IPS-15b (cell line): ENCODE data around the gene ADAMTS16.
"Not testable (repeated sequence)": the region's sequence is repeated elsewhere in the genome, so short reads cannot be mapped to it uniquely, and the experiment has no call there.

ENCODE experiments used
- H3K27me3 ChIP-seq: one replicate; pipeline ENCODE4 v1.6.1; 2013; ENCODE audit warnings: low read length; ENCODE audit not compliant: control insufficient read depth, insufficient read depth
- H3K36me3 ChIP-seq: one replicate; pipeline ENCODE4 v1.6.1; 2013; ENCODE audit warnings: low read length; ENCODE audit not compliant: control insufficient read depth, insufficient read depth
- H3K4me1 ChIP-seq: one replicate; pipeline ENCODE4 v1.6.1; 2013; ENCODE audit warnings: mild to moderate bottlenecking, low read length; ENCODE audit not compliant: control insufficient read depth, insufficient read depth
- H3K4me3 ChIP-seq: one replicate; pipeline ENCODE4 v1.5.1; 2013; ENCODE audit warnings: low read depth, low read length
- H3K9ac ChIP-seq: one replicate; pipeline ENCODE4 v1.6.1; 2013; ENCODE audit warnings: low read depth, mild to moderate bottlenecking, low read length
- H3K9me3 ChIP-seq: one replicate; pipeline ENCODE4 v1.6.1; 2013; ENCODE audit warnings: mild to moderate bottlenecking, low read length; ENCODE audit not compliant: control insufficient read depth, insufficient read depth

ADAMTS16 gene

DNA sequence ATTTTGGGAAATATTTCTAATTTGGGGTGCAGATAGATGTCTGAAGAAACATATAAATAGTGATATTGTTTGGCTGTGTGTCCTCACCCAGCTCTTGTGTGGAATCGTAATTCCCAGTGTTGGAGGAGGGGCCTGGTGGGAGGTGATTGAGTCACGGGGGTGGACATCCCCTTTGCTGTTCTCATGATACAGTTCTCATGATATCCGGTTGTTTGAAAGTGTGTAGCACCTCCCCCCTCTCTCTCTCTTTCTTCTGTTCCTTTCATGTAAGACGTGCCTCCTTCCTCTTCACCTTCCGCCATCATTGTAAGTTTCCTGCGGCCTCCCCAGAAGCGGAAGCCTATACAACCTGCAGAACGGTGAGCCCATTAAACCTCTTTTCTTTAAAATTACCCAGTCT, 11.4 kb upstream of the ADAMTS16 start:
- Histone ChIP-seq H3K9me3 (no peaks in the 10 kb centered on the region), H3K9ac (no peak overlapping the region), H3K36me3 (no peaks in the 10 kb centered on the region), H3K4me1 (no peaks in the 10 kb centered on the region), H3K4me3 (no peak overlapping the region), H3K27me3 (no peaks in the 10 kb centered on the region)

DNA sequence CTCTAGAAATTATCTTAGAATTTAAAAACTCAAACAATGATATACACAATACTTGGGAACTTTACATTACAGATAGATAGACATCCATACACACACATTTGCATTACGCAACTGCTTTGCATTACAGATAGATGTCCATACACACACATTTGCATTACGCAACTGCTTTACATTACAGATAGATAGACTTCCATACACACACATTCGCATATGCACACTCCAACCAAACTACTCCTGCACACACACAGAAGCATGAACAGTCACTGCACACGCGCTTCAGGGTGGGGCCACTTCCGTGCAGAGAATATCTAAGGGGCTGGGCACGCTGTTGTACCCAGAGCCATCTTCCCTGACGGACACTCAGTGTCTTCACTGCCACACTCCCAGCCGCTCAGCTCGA, 7.9 kb upstream of the ADAMTS16 start:
- Histone ChIP-seq H3K27me3 (no peaks in the 10 kb centered on the region), H3K4me3 (no peak overlapping the region), H3K9me3 (peaks cover 4% of the 10 kb centered on the region), H3K9ac (no peak overlapping the region), H3K4me1 (peaks cover 3% of the 10 kb centered on the region), H3K36me3 (no peaks in the 10 kb centered on the region)

DNA sequence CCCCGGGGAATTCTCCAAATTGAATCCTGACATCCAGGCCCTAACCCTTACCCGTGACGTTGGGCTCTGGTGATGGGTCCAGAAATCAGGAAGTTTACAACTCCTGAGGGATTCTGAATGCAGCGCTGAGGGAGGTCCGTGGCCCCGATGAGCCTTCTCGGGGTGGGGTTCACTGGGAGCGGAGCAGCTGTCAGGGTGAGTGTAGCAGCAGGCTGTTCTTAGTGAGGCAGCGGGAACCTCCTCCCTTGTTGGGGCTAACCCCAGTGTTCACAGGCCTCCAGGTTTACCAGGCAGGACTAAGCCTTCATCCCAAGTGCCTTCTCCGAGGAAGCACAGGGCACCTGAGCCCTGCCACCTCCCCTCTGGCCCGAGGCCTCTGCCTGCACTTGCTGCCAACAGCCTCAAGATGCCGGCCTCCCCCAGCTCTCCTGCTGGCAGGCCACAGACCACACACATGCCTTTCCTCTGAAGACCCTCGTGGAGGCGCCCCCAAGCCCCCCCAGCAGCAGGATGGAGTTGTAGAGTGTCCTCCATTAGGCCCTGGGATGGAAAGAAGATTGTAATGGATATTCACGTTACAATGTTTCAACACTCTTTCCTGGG, 7.3 kb upstream of the ADAMTS16 start:
- H3K27me3 ChIP-seq: no peaks in the 10 kb centered on the region
- H3K9ac ChIP-seq: no peak overlapping the region
- peaks cover 4% of the 10 kb centered on the region for H3K9me3 ChIP-seq
- no peaks in the 10 kb centered on the region for H3K36me3 ChIP-seq
- peaks cover 3% of the 10 kb centered on the region for H3K4me1 ChIP-seq
- no peak overlapping the region for H3K4me3 ChIP-seq

DNA sequence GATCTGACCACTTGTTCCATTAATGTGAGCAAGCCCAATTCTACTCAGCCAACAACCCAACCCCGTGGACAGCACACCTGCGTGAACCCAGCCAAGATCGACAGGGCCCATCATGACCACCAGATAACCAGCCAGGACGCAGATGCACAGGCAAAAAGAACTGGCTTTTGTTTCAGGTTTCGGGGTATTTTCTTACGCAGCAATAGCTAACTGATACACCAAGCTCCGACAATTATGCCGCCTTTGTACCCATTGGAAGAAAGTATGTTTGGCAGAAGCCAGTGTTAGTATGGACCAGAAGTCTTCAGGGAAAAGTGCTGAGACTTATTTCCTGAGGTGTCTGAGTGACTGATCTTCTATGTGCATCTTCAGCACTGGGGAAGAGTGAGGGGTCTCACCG, 6.0 kb upstream of the ADAMTS16 start:
- Histone ChIP-seq H3K9me3 (peaks cover 4% of the 10 kb centered on the region), H3K4me1 (peaks cover 3% of the 10 kb centered on the region), H3K36me3 (no peaks in the 10 kb centered on the region), H3K9ac (no peak overlapping the region), H3K4me3 (no peak overlapping the region), H3K27me3 (peaks cover 3% of the 10 kb centered on the region)

DNA sequence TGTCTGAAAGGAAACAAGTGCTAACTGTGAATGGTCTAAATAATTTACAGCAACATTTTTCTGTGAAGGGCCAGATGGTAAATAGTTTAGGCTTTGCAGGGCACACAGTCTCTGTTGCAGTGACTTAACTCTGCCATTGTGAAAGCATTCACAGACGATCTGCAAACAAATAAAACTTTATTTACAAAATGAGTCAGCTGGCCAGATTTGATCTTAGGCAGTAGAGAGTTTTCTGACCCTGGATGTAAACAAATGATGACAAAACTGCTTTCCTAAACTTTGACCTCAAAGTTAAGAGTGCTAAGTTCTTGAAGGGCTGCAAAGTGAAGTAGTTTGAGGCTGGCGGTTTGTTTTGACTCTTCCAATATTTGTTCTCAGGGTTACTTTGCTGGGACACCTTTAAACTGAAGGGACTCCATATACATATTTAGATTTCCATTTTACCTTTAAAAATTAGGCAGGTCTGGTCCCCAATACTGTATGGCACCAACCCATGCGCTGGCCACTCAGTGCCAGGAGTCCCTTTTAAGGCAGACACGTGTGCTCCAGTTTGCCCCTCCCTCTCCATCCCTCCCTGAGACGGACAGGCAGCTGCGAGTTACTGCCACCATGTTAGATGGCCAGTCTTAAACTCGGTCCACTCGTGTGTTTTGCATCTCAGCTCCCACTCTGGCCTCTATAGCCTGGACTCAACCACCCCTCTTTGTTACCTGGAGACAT, 4.0 kb upstream of the ADAMTS16 start:
- Histone ChIP-seq H3K9ac (no peak overlapping the region), H3K4me1 (peaks cover 3% of the 10 kb centered on the region), H3K4me3 (no peak overlapping the region), H3K27me3 (peaks cover 5% of the 10 kb centered on the region), H3K9me3 (peaks cover 4% of the 10 kb centered on the region), H3K36me3 (no peaks in the 10 kb centered on the region)

DNA sequence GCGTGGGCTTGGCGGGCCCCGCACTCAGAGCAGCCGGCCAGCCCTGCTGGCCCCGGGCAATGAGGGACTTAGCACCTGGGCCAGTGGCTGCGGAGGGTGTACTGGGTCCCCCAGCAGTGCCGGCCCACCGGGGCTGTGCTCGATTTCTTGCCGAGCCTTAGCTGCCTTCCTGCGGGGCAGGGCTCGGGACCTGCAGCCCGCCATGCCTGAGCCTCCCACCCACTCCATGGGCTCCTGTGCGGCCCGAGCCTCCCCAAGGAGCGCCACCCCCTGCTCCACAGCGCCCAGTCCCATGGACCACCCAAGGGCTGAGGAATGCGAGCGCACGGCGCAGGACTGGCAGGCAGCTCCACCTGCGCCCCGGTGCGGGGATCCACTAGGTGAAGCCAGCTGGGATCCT, 2.3 kb upstream of the ADAMTS16 start:
- H3K36me3 ChIP-seq, H3K9me3 ChIP-seq, H3K4me3 ChIP-seq, H3K27me3 ChIP-seq, H3K4me1 ChIP-seq, H3K9ac ChIP-seq: not testable (repeated sequence)

DNA sequence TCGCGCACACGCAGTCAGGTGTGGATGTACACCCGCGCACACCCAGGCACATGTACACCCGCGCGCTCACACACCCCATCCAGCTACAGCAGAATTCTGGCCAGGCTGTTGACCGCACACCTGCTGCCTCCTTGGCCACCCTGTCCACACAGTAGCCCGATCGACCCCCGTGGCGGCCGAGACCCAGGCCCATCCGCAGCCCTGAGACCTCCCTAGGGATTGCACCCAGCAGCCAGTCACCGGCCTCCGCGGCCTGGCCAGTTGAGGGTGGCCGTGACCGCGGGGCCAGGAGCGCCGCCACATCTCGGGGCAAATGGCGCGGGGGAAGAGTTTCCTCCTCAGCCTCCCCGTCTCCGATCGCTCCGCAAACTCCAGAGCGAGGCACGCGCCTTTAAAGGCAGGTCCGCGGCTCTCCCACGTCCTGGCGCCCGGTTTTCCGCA, 774 bp upstream of the ADAMTS16 start:
- H3K9me3 ChIP-seq: no peaks in the 10 kb centered on the region
- H3K27me3 ChIP-seq: peaks cover 5% of the 10 kb centered on the region
- H3K9ac ChIP-seq: peak overlapping the region; percentile 79
- peaks cover 9% of the 10 kb centered on the region for H3K4me1 ChIP-seq
- no peaks in the 10 kb centered on the region for H3K36me3 ChIP-seq
- H3K4me3 ChIP-seq: peak overlapping the region; percentile 75

DNA sequence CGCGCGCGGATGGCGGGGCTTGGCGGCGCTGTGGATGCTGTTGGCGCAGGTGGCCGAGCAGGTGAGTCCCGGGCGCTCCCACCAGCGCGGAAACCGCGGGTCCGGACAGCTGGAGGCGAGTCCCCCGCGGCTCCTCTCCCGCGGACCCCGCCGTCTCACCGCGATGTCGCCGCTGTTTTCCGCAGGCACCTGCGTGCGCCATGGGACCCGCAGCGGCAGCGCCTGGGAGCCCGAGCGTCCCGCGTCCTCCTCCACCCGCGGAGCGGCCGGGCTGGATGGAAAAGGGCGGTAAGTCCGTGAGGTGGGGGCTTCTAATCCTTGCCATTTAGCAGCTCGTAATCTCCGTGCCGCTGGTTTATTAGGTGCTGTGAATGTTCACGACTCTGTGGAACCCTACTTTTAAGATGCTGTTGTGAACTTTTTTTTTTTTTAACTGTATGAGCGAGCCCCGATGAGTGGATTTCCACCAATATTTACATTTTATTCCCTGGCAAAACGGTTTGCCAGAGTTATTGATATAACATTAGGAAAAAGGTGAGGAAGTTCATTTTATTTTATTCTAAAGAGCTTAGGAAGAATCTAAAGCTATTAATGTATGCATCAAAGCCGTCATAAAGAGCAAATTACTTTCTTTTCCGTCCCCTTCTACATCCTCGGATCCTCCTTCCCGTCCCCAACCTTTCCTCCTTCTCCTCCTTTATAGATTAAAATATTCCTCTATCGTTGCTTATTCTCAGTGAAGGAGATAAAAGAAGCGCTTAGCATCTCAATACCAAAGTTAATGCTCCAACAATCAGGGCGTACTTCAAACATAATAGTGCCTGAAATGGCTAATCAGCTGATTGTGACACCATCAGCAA, 579 bp downstream of the ADAMTS16 start:
- Histone ChIP-seq H3K9ac (no peak overlapping the region), H3K9me3 (no peaks in the 10 kb centered on the region), H3K4me3 (peak overlapping the region; percentile 48)

DNA sequence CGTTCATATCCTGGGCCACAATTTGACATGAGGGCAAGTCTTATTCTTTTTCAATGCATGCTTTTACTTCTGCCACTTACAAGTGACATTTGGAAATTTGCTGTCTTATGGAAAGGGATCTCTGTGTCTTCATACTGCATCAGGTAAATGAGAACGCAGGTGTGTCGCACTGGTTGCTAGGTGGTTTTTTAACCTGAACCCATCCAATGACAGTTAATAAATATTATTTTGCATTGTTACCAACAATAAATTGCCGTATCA, 1.1 kb downstream of the ADAMTS16 start:
- Histone ChIP-seq H3K36me3 (no peaks in the 10 kb centered on the region), H3K4me3 (peak overlapping the region; percentile 48), H3K27me3 (peaks cover 5% of the 10 kb centered on the region), H3K4me1 (peaks cover 9% of the 10 kb centered on the region), H3K9ac (no peak overlapping the region), H3K9me3 (no peaks in the 10 kb centered on the region)

More for the DNA sequence above, 579 bp downstream of the ADAMTS16 start:
- H3K27me3 ChIP-seq: peaks cover 5% of the 10 kb centered on the region
- H3K4me1 ChIP-seq: peaks cover 9% of the 10 kb centered on the region
- H3K36me3 ChIP-seq: no peaks in the 10 kb centered on the region

DNA sequence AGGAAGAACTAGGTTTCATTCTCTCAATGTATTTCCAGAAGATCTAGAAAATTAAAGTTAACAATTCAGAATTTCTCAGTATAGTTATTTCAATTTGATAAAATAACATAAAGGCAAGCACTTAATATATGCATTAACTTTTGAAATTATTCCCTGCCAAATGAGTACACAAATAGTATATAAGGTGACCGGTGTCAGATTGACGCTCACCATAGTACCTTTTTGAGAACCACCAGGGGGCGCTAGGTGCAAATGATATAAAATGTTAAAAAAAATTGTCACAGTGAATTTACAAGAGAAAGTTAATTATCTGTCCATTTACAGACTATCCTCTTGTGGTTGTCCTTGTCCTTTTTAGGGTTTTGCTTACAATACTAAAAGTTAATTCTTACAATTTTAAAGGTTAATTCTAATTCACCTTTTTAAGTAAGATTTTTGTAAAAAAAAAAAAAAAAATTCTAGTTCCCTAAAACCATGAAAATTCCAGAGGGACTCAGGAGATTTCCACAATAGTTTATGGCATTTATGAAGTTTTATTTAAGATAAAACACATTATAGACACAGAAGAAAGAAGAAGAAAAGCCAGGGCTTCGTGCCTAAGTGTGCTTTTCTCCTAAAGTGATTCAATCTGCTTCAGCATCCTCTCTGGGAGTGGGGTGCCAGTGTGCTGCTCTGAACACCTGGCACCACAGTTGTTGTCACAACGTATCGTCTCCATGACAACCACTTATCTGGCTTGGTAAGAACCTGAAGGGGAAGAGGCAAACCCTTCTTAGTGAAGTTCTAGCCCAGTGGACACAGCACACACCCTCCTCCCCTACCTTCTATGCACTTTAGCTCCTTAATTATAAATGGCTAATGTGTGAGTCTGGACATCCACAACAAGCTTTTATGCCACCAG, 1.7 kb downstream of the ADAMTS16 start:
- Histone ChIP-seq H3K9me3 (no peaks in the 10 kb centered on the region), H3K4me3 (peak overlapping the region; percentile 48), H3K36me3 (peaks cover 2% of the 10 kb centered on the region), H3K9ac (no peak overlapping the region), H3K4me1 (peaks cover 6% of the 10 kb centered on the region), H3K27me3 (peaks cover 5% of the 10 kb centered on the region)

DNA sequence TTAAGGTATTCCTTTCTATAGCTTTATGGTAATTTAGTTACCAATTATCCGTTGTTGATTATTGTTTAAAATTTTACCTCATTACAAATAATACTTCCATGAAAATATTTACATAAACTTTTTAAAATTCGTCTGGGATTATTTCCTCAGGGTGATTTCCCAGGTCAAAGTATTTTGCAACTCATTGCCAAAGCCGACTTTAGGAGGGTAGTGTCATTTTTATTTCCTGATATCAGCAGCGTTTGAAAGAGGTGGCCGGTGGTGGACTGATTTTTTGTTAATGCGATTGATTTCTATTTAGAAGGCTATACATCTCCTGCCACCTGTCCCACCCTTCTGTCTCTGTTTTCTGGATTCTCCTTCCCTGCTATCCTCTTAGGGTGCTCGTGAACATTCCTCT, 4.3 kb downstream of the ADAMTS16 start:
- H3K27me3 ChIP-seq: no peaks in the 10 kb centered on the region

More for the DNA sequence above, 4.3 kb downstream of the ADAMTS16 start:
- Histone ChIP-seq H3K9me3 (no peaks in the 10 kb centered on the region), H3K9ac (no peak overlapping the region), H3K4me3 (no peak overlapping the region), H3K4me1 (peaks cover 6% of the 10 kb centered on the region), H3K36me3 (peaks cover 3% of the 10 kb centered on the region)
